Left renal pelvis (tissue), 4 donors: ENCODE data around the gene SNRPD2. TPM values are rescaled to one million over a fixed set of nuclear protein-coding genes. Genes with fewer than 3 reads are reported as not detected.

Source experiments
- DNase-seq, 4 donors: peaks; one replicate each; pipeline ENCODE4 v3.0.0-alpha.2; 2013; ENCODE audit warnings: low read depth in 4 of 4, low spot score in 3 of 4
- polyA plus RNA-seq, 4 donors: library from polyadenylated mRNA; unstranded; fragments of 120-200 nt; gene quantifications; one replicate each; pipeline ENCODE4 v1.2.1, GENCODE V29; 2013; ENCODE audit not compliant: insufficient read length in 4 of 4

Gene SNRPD2
- polyA plus RNA-seq, 4 donors: 276 to 346 (median 299) TPM

DNA sequence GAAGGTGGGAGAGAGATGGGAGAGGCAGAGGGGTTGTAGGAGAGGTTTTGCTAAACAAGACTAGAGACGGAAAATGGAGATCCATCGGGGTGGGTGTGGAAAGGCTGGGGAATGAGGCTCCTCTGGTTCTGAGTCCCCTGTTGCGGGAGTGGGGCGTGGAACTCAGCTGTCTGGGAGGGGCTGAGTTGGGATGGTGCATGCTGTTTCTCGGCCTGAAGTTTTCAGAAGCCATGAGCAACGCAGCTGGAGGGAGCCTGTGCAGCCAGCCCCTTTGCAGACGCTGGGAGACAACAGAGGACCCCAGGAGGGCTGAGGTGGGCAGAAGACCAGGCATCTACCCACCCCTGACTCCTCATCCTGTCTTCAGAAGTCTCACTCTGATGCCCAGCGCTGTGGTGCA is 31.1 kb downstream of the SNRPD2 start:
- DNase-seq: no peak

DNA sequence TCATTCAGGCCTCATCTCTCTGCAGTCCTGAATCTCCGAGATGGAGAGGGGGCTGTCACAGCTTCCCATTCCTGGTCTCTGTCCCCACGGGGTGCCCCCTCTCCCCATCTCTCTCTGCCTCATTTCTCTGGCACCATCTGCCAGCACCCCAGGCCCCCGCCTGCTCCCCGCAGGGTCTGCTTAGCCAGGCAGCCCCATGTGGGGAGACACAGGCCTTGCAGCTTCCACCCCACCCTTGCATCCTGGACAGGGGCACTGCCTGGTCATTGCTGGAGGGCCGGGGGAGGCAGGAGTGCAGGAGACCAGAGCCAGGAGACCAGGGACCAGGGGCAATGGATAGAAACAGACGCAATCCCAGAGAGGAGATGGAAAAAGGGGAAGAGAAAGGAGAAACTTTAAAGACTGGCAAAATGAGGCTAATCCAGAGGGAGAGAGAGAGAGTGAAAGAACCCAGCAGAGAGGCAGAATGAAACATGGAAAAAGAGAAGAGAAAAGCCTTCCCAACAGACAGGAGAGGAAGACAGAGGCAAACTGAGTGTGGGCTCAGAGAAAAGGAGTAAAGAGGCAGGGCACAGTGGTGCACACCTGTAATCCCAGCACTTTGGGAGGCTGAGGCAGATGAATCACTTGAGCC is 32.5 kb downstream of the SNRPD2 start:
- DNase-seq: no peak

DNA sequence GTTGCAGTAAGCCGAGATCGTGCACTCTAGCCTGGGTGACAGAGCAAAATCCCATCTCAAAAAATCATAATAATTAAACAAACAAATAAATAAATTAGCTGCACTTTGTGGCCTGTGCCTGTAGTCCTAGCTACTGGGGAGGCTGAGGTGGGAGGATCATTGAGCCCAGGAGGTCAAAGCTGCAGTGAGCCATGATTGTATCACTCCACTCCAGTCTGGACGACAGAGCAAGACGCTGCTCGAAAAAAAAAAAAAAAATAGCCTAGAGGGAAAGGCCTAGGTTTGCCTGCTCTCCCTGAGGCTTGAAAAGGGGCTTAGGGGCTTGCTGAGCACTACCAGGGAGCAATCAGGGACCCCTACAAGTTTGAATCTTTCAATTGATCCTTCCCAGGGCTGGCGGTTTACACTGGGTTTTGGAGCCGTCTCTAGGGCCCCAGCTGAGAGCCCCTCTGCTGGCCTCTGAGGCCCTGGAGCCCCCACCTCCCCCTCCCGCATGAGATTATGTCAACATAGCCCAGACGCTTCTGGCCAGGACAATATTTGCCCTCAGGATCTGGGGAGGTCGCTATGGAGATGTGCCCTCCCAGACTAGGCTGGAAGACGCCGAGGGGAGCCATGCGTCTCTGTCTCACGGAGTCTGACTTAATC is 34.1 kb downstream of the SNRPD2 start:
- no peak for DNase-seq

DNA sequence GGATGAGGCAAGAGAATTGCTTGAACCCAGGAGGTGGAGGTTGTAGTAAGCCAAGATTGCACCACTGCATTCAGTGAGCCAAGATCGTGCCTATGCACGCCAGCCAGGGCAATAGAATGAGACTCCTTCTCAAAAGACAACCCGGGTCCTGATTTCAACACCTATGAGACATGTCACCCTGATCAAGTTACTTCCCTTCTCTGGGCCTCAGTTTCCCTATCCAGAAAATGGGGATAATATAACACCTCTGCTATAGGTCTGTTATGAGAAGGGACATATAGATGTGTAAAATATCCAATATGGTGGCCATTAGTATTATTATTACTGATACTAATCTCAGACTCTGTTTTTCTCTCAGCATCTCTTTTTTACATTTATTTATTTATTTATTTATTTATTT is 36.7 kb downstream of the SNRPD2 start:
- DNase-seq: no peak

DNA sequence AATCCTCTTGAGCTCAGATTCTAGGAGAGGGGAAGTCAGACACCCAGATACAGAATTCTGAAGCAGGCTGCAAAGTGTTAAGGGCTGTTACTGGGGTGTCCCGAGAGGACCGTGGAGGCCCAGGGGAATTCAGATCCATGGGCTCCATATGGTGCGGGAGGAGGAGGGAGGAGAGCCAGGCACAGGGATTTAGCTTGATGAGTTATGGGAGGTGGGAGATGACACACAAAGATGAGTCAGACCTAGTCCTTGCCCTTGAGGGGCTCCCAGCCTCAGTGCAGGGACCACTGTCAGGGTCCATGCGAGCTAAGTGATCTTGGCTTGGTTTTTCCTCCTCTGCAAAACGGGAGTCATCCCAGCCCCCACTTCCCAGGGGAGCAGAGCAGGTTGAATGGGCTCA is 38.1 kb downstream of the SNRPD2 start:
- DNase-seq: no peak

DNA sequence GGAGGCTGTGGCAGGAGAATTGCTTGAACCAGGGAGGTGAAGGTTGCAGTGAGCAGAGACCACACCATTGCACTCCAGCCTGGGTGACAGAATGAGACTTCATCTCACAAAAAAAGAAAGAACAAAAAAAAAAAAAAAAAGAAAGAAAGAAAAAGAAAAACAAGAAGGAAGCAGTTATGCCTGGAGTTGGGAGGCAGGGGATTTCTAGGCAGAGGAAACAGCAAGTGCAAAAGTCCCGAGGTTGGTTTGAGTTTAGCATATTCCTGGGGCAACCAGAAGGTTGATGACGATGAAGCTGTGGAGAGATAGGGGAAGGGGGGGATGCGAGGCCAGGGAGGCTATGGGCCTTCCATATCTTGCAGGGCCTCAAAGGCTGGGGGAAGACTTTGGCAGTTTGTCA is 41.0 kb downstream of the SNRPD2 start:
- DNase-seq: no peak

DNA sequence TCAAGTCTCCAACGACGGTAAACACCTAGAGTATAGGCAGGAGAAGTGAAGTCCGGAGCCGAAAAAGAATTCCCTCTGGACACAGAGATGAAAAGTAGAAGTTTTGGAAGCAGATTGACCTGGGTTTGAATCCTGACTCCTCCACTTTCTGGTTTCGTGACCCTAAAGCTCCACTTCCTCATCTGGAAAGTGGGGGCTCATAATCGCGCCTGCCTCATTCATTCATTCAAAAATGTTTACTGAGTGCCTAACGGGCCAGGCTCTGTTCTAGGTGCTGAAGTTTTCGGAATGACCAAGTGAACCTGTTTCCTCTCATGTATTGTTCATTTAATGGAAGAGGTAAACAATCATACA is 45.4 kb downstream of the SNRPD2 start:
- no peak for DNase-seq

DNA sequence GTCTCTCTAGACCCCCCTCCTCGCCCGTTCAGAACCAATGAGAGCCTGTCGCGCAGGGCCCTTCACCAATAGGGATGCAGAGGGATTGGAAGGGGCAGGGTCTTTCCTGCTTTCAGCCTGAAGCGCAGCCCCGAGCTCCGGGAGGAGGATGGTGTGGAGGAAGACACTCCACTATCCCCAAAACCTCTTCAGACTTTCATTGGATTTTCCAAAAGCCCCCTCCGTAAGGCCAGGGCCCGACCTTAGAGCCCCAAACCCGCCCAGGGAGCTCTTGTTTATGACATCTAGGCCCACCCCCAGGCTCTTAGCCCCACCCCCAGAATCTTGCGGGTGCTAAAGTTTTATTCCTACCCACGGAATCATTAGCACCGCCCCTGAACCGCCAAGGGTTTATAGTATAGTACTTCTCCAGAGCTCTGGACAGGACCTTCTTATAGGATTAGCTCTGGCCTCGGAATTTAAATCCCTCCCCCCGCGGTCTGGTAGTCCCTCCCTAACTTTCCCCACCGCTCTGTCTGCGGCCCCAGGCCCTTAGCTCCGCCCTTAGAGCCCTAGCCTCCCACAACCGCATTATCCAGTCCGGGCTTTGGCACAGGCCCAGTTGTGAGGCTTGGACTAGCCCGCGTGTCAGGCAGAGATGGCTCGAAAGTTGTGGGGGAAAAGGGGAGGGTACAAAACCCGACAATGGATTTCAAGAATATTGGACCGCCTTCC is 46.0 kb downstream of the SNRPD2 start:
- DNase-seq: no peak

DNA sequence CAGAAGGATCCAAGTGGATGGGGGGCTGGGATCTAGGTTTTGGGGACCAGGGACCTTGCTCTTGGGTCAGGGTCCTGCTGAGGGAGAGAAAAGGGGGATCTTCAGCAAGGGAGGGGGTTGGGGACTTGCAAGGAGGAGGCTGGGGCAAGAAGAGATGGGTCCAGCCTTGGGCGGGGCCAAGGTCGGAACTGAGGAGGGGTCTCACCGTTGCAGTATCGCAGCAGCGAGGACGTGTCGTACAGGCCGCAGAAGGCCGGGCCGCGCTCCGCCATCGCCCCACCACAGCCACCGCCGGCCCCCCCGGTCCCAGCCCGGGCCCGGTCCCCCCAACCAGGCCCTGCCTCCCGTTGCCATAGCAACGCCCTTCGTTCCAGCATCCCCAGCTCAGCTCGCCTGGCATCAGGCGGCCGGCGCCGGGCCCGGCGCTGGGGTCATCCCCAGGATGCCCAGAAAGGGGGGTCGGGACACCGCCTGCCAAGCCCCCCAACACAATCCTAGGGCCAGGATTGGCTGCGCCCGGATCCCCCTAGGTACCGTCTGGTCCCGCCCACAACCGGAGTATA is 46.6 kb downstream of the SNRPD2 start:
- no peak for DNase-seq

DNA sequence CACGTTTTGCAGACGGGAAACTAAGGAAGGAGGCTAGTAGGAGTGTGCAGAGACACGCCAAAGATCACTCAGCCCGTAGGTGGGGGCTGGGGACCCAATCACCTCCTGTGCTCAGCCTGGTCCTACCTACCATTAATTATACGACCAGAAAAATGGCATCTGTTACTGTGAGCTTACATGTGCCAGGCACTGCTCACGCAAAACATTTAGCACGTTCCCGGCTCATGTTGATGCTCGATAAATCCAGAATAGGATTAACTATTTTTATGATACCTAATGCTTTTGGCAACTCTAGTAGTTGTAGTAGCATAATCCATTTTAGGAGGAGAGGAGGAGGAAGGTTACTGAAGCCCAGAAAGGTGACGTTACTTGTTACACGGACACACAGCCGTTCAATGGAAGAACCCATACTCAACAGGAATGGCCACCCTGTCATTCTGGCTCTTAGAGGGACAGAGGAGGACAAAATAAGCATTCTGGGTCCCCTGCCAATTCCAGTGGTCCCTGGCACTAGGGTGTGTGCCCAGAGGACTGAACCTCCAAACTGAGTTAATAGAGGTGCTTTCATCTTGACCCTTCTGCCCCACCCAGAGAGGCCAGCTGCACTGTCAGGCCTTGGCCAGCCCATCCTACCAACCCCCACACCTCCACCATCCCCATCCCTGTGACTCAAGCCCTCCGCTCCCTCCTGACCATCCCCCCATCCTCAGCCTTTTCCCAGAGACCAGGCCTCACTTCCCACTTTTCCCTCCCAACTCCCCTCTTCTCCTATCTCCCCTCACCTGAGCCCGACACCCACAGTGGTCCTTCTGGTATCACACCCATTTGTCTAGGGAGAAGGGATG is 47.6 kb downstream of the SNRPD2 start:
- no peak for DNase-seq

DNA sequence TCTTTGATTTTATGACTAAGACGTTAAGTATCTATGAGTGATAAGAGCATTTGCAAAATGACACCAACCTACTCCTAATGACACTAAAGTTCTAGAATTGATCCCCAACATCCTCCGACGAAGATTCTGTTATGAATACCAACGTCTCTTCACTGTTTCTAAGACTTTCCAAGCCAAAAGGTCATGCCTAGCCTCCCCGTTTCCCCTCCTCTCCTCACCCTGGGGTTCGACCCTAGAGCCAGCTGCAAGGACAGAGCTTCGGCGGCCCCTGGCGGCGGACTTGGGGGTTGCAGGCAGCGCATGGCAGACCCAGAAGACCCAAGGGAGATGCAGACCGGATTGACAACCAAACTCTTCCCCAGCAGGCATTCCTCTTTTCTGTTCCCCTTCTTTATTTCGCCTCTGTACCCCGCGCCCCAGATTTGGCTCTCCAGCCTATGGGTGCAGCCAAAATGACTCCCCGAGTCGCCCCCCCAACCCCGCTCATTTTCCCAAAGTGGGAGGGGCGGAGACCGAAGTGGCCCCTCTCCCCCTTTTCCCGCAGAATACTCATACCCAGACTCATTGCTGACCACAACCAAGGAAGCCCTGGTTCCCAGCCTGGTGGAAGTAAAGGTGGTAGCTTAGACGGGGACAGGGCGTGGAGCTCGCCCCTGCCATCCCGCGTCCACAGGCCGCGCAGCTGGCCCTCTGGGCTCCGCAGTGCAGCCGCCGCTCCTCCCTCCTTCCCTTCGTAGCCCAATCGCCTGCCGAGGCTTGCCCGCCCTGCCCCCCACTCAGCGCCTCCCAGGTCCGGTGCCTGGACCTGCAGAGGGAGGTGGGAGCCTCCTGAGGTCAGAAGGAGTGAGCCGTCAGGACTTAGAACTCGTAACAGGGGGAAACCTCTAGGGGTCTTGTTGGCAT is 48.5 kb downstream of the SNRPD2 start:
- peak in 1 of 4 donors; percentile 62 for DNase-seq

DNA sequence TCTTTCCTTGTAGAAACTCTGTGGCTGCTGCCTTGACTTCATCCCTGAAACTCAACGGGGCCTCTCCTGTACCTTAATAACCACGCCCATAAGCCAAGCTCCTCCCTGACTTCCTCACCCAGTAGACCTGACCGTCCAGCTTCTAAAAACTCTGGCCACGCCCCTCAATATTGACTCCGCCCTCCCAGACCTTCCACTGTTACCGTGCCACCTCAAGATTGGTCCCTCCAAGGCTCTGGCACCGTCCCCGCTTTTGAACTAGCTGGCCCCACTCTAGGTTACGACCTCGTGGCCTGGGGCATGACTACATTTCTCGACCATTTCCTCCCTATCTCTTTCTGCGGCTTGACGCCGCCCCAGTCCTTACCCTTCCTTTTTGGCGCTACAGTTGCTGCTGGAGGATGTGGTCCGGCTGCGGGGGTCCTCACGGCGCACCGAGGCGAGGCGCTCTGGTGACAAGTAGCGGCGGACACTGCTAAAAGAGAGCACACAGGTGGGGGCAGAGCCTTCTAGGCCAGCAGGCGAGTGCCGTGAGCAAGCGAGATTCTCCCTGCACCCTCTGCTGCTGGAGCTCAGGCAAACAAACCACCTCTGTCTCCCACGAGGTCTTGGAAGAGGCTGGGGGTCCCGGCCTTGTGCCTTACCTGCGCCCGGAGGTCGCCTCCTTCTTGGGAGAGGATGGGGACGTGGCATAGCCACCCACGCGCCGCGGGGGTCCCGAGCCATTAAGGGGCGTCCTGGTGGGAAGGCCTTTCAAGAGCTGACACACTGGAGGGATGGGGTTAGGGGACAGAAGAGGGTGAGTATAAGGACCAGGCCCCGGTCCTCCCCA is 50.3 kb downstream of the SNRPD2 start:
- peak in 2 of 4 donors; percentile 19 to 65 for DNase-seq

DNA sequence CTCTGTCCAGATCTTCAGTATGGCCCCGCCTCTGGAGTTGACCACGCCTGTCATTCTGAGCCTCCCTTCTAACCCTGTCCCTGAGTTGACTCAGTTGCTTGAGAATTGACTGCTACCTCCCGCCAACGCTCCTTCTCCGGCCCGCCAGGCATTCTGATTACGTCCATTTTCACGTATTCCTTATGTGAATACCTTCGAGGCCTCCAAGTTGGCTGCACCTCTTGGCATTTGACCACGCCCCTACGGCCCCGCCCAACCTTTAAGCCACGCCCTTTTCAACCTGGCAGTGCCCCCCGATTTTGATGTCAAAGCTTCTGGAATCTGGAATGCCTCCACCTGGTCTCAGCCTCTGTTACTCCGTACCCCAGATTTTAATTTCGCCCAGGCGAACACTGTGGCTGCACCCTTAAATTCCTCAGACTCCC is 50.9 kb downstream of the SNRPD2 start:
- no peak for DNase-seq

DNA sequence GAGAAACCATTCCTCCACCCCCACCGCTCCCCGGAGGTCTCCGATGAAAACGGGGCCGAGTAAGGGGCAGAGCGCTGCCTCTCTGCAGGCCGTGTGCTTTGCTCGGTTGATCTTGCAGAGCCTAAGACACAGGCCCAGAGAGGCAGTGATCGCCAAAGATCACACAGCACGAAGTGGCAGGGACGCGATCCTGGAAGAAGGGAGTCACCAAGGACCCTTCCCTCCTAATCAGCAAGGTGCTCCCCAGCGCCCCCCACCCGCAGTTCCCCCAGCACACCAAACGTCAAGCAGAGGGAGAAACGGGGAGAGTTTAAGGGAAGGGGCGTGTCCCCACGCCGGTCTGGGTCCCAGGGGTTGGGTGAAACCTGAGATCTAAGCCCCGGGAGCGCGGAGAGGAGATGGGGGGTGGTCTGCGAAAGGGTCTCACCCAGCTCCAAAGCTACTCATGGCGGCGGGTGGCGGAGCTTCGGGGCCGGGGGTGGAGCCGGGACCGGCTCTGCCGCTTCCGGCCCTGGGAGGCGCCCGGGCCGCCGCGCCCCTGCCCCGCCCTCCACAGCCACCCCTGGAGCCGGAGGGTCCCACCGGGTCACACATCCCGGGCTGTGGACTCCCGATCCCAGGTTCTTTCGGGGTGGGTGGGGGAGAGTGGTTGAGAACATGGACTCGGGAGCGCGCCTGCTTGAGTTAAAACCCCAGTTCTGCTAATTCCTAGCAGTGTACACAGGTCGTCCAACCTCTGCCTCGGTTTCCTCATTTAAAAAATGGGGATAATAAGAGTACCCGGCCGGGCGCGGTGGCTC is 52.6 kb downstream of the SNRPD2 start, which contains the start of gene EML2:
Gene EML2 (minus strand): TSS at position 468 of the 800 bp plus-strand sequence. CDS start 21 bp downstream, at position 447.
- no peak for DNase-seq

DNA sequence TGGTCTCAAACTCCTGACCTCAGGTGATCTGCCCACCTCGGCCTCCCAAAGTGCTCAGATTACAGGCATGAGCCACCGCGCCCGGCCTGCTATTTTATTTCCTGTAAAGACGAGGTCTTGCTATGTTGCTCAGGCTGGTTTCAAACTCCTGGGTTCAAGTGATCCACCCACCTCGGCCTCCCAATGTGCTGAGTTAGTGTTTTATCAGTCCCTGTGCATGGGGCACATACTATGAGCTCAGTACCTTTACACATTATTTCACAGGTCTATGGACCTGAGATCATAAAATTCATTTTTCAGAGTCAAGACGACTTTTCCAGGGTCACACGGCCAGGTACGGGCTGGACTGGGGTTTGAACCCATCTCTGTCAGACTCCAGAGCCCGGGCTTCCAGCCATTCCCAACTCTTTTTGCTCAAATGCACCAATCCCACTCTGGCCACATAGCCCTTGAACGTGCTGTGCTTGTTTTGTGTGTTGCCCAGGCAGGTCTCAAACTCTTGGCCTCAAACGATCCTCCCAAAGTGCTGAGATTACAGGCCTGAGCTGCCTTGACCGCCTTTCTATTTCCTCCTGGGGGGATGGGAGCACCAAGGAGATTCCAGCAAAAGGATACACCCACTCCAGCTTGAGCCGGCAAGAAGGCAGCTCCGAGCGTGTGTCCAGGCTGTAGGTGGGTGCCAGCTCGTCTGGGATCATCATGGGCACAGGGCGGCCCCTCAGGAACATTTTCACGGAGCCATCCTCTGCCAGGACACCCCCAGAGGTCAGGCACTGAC is 53.7 kb downstream of the SNRPD2 start:
- DNase-seq: no peak
